OCI-LY7 (cell line): ENCODE measurements around the gene DDX39B. TPM values are rescaled to one million over a fixed set of nuclear protein-coding genes. Genes with fewer than 3 reads are reported as not detected.

ENCODE experiments used
- BruUV-seq: library from RNA; stranded (reverse); fragments of 400-500 nt; replicated peaks from 2 replicates; lab custom pipeline; 2021; lab: Mats Ljungman, UMichigan
- CTCF ChIA-PET: fragments of 300-600 bp; sonication (Branson Sonifier 250); formaldehyde crosslinking; loops from one replicate; lab custom pipeline; 2022; ENCODE audit warnings: antibody characterized with exemption; ENCODE audit not compliant: unreplicated experiment; lab: Charles Lee
- POLR2A ChIA-PET: fragments of 300-600 bp; sonication (Branson Sonifier 250); formaldehyde crosslinking; loops from one replicate; lab custom pipeline; 2022; ENCODE audit warnings: antibody characterized with exemption; lab: Charles Lee
- DNase-seq: peaks from one replicate; pipeline ENCODE4 v3.0.0-alpha.2; 2015; ENCODE audit warnings: low spot score
- H2AFZ ChIP-seq: fragments of 200-600 bp; sonication (generic), shearing (Covaris generic); 2 replicates; pipeline ENCODE4 v1.6.1; 2014; ENCODE audit warnings: mild to moderate bottlenecking, antibody characterized with exemption, low read length, moderate library complexity
- H3K27ac ChIP-seq: fragments of 200-600 bp; sonication (generic); 2 replicates; pipeline ENCODE4 v1.5.1; 2014; ENCODE audit warnings: mixed run types, low read depth, mild to moderate bottlenecking, moderate library complexity, low read length, inconsistent platforms; ENCODE audit not compliant: poor library complexity, severe bottlenecking
- H3K36me3 ChIP-seq: fragments of 200-600 bp; sonication (generic); 2 replicates; pipeline ENCODE4 v1.6.1; 2014; ENCODE audit warnings: mild to moderate bottlenecking, antibody characterized with exemption, low read length, moderate library complexity, mixed read lengths; ENCODE audit not compliant: insufficient read depth
- H3K4me1 ChIP-seq: fragments of 200-600 bp; sonication (generic); 2 replicates; pipeline ENCODE4 v1.5.1; 2014; ENCODE audit warnings: mild to moderate bottlenecking, low read length; ENCODE audit not compliant: insufficient read depth, poor library complexity, severe bottlenecking
- H3K4me2 ChIP-seq: fragments of 200-600 bp; sonication (generic); 2 replicates; pipeline ENCODE4 v1.6.1; 2014; ENCODE audit warnings: mild to moderate bottlenecking, low read length
- H3K4me3 ChIP-seq: fragments of 200-600 bp; sonication (generic); 2 replicates; pipeline ENCODE4 v1.5.1; 2014; ENCODE audit warnings: mild to moderate bottlenecking, low read depth, low read length; ENCODE audit not compliant: poor library complexity, severe bottlenecking
- H3K79me2 ChIP-seq: fragments of 200-600 bp; sonication (generic); 2 replicates; pipeline ENCODE4 v1.6.1; 2016; ENCODE audit warnings: low read depth, mild to moderate bottlenecking, low read length, moderate library complexity, mixed read lengths; ENCODE audit not compliant: insufficient read depth
- H3K9me2 ChIP-seq: fragments of 200-600 bp; sonication (generic); 2 replicates; pipeline ENCODE4 v1.6.1; 2016; ENCODE audit warnings: mild to moderate bottlenecking, low read length, mixed read lengths; ENCODE audit not compliant: insufficient read depth
- H3K9me3 ChIP-seq: fragments of 200-600 bp; sonication (generic); 2 replicates; pipeline ENCODE4 v1.6.1; 2014; ENCODE audit warnings: mild to moderate bottlenecking, mixed run types, low read length, mixed read lengths
- H4K20me1 ChIP-seq: fragments of 200-600 bp; sonication (generic); 2 replicates; pipeline ENCODE4 v1.6.1; 2014; ENCODE audit warnings: mild to moderate bottlenecking, antibody characterized with exemption, low read length, moderate library complexity, mixed read lengths; ENCODE audit not compliant: insufficient read depth
- EZH2phosphoT487 ChIP-seq: fragments of 200-600 bp; sonication (generic); IDR thresholded peaks from 2 replicates; pipeline ENCODE4 v1.6.1; 2018; ENCODE audit warnings: low read depth, borderline replicate concordance, mild to moderate bottlenecking, mixed run types, antibody characterized with exemption, low read length, moderate library complexity, mixed read lengths
- intact Hi-C: fragments of 100-400 bp; cut with micrococcal nuclease; formaldehyde crosslinking; loops from one replicate; pipeline ENCODE4 v1.10.0; 2022; ENCODE audit not compliant: unreplicated experiment
- total RNA-seq, 2 experiments: library from RNA; depleted of rRNA in 1 of 2; stranded (reverse); fragments of >200 nt in 1 of 2; shearing (Covaris generic) in 1 of 2; gene quantifications; 2 replicates each; pipeline ENCODE4 v1.2.3, GENCODE V29; 2014 to 2022
- TF ChIP-seq, protein P1 (sequence below): fragments of 200-600 bp; sonication (generic); conservative IDR thresholded peaks from 2 replicates; pipeline ENCODE4 v1.5.1; 2014; ENCODE audit warnings: mild to moderate bottlenecking, antibody characterized with exemption, low read length, moderate library complexity, mixed read lengths

DDX39B gene
- total RNA-seq, 2 experiments from 2014 or later = 481 to 736 TPM

DNA sequence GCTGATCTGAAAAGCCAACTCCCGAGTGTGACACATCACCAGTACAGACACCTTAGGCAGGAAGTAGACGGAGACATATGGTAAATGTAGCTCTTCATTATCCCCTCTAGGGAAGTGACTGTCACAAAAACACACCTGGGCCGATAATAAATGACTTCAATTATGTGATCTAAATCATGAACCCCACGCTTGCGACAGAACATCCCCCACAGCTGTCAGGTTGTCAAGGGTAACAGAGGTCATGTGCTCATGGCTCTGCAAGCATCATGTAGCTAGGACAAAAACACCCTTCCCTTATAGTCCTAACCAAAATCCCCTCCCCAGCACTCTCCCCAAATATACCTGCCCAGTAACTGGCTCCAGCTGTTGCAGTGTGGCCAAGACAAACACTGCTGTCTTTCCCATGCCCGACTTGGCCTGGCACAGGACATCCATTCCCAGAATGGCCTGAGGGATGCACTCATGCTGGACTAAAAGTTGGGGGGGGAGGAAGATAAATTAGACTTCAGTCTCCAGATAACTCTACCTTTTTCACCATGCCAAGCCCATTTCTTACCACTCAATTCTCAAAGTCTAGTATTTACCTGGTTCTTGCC is 2.9 kb downstream of the DDX39B start:
- Histone ChIP-seq H3K36me3 (peaks cover 74% of the 10 kb centered on the region), H3K9me2 (no peaks in the 10 kb centered on the region), H3K79me2 (peaks cover 89% of the 10 kb centered on the region), H3K27ac (peak overlapping the region; percentile 6), H3K4me2 (peak overlapping the region; percentile 100), H3K4me1 (peaks cover 36% of the 10 kb centered on the region), H4K20me1 (peaks cover 47% of the 10 kb centered on the region), H3K9me3 (no peaks in the 10 kb centered on the region), H2AFZ (no peak overlapping the region), H3K4me3 (peak overlapping the region; percentile 77)
- intact Hi-C loops = no loop called here
- BruUV-seq = no TSS peak
- POLR2A ChIA-PET = interaction anchor here (0.6 to 1.1 kb wide), 3 partner anchors 35 to 108 kb away, joined by 3 to 5 read pairs (median 3); no protein-coding TSS in a partner anchor
- no peak for TF ChIP-seq EZH2phosphoT487
- TF ChIP-seq, protein P1, sequence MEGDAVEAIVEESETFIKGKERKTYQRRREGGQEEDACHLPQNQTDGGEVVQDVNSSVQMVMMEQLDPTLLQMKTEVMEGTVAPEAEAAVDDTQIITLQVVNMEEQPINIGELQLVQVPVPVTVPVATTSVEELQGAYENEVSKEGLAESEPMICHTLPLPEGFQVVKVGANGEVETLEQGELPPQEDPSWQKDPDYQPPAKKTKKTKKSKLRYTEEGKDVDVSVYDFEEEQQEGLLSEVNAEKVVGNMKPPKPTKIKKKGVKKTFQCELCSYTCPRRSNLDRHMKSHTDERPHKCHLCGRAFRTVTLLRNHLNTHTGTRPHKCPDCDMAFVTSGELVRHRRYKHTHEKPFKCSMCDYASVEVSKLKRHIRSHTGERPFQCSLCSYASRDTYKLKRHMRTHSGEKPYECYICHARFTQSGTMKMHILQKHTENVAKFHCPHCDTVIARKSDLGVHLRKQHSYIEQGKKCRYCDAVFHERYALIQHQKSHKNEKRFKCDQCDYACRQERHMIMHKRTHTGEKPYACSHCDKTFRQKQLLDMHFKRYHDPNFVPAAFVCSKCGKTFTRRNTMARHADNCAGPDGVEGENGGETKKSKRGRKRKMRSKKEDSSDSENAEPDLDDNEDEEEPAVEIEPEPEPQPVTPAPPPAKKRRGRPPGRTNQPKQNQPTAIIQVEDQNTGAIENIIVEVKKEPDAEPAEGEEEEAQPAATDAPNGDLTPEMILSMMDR = no peak
- peak; percentile 41 for DNase-seq
- CTCF ChIA-PET = no interaction called here

DNA sequence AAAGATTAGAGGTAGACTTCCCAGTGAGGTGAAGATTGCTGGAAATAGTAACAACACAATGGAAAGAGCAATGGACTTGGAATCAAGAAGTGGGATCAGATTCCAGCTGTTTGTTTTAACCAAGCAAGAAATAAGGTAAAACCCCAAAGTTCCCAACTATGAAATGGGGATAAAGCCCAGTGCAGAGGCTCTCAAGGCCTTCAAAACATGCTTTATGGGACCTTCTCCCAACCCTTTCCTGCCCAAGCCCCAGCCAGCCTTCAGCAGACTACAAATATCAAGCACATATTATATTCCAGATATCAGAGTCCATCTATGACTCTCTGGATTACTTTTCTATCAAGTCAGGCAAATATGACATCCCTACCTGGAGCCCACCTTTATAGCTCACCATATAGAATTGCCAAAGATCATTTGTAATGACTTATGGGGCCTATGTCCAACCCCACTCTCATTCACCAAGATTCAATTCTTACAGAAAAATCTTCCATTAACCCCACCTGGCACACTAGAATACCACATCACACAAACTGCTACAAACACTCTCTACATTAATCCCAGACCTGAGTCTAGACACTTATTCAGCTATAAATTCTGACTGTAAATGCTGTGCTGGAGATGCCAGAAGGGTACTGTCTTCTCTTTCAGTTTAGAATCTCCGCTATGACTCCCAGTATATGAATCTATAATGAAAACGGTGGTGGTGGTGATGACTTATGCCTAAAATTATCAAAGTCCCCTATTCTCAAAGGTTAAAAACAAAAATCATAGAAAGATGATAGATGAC is 6.1 kb downstream of the DDX39B start:
- no peak overlapping the region for H3K4me2 ChIP-seq
- TF ChIP-seq, protein P1 = no peak
- no peak for TF ChIP-seq EZH2phosphoT487
- H3K79me2 ChIP-seq = peaks cover 65% of the 10 kb centered on the region
- H3K9me3 ChIP-seq = no peaks in the 10 kb centered on the region
- ChIA-PET POLR2A (no interaction called here), CTCF (no interaction called here)
- no peak for DNase-seq
- H3K4me1 ChIP-seq = peaks cover 22% of the 10 kb centered on the region
- peaks cover 99% of the 10 kb centered on the region for H3K36me3 ChIP-seq
- intact Hi-C loops = no loop called here
- BruUV-seq = no TSS peak
- no peak overlapping the region for H2AFZ ChIP-seq
- H3K4me3 ChIP-seq = no peak overlapping the region
- H3K9me2 ChIP-seq = no peaks in the 10 kb centered on the region
- H4K20me1 ChIP-seq = peaks cover 47% of the 10 kb centered on the region
- no peak overlapping the region for H3K27ac ChIP-seq
